ENCODE measurements around the gene DAAM1.
A peak's percentile ranks its signal among the peaks of the same experiment; 100 is the strongest.

DAAM1 gene

GRCh38 chr14:59187802-59188460, 536 bp upstream of the DAAM1 start:
- peak; percentile 91 for DNase-seq

- peak; percentile 53 for DNase-seq
Observed at GRCh38 chr14:59189091-59189785, 771 bp downstream of the DAAM1 start.

GRCh38 chr14:59189786-59190368, 1.4 kb downstream of the DAAM1 start:
- DNase-seq, result peak; percentile 97

GRCh38 chr14:59190372-59190771, 1.9 kb downstream of the DAAM1 start:
- DNase-seq, result peak; percentile 72

- DNase-seq, result peak; percentile 79
Observed at GRCh38 chr14:59195912-59196311, 7.4 kb downstream of the DAAM1 start.

GRCh38 chr14:59197695-59198262, 9.3 kb downstream of the DAAM1 start:
- no peak for DNase-seq

- no peak for DNase-seq
Observed at GRCh38 chr14:59199205-59199604, 10.7 kb downstream of the DAAM1 start.

- DNase-seq, result no peak
Observed at GRCh38 chr14:59199614-59200013, 11.1 kb downstream of the DAAM1 start.

- peak; percentile 67 for DNase-seq
Observed at GRCh38 chr14:59200195-59200594, 11.7 kb downstream of the DAAM1 start.

GRCh38 chr14:59202031-59202430, 13.6 kb downstream of the DAAM1 start:
- DNase-seq, result no peak

- no peak for DNase-seq
Observed at GRCh38 chr14:59204305-59204704, 15.8 kb downstream of the DAAM1 start.

- no peak for DNase-seq
Observed at GRCh38 chr14:59206892-59207291, 18.4 kb downstream of the DAAM1 start.

- DNase-seq, result no peak
Observed at GRCh38 chr14:59207506-59207933, 19.1 kb downstream of the DAAM1 start.

GRCh38 chr14:59208224-59208814, 19.9 kb downstream of the DAAM1 start:
- no peak for DNase-seq

- no peak for DNase-seq
Observed at GRCh38 chr14:59208954-59209353, 20.5 kb downstream of the DAAM1 start.

GRCh38 chr14:59210621-59211020, 22.2 kb downstream of the DAAM1 start:
- no peak for DNase-seq

GRCh38 chr14:59213368-59214315, 25.2 kb downstream of the DAAM1 start:
- DNase-seq, result no peak

- no peak for DNase-seq
Observed at GRCh38 chr14:59214702-59215302, 26.3 kb downstream of the DAAM1 start.

GRCh38 chr14:59215322-59215721, 26.9 kb downstream of the DAAM1 start:
- DNase-seq, result no peak

GRCh38 chr14:59215757-59216156, 27.3 kb downstream of the DAAM1 start:
- no peak for DNase-seq

GRCh38 chr14:59217011-59217410, 28.5 kb downstream of the DAAM1 start:
- no peak for DNase-seq

GRCh38 chr14:59221568-59221967, 33.1 kb downstream of the DAAM1 start:
- DNase-seq, result no peak
